GM18505 (cell line): ENCODE data around the gene CABP2.
"Not testable (repeated sequence)": the region's sequence is repeated elsewhere in the genome, so short reads cannot be mapped to it uniquely, and the experiment has no call there.

ENCODE experiments used
- ATAC-seq: cut with Tn5 transposase; IDR thresholded peaks from one replicate; pipeline ENCODE4 v1.9.1; 2021; ENCODE audit not compliant: unreplicated experiment
- POLR2A ChIP-seq: IDR thresholded peaks from 4 replicates; pipeline ENCODE4 v1.6.1; 2011; ENCODE audit warnings: borderline replicate concordance; ENCODE audit not compliant: insufficient read depth, insufficient read length; ENCODE audit errors: extremely low read depth

CABP2 gene

DNA sequence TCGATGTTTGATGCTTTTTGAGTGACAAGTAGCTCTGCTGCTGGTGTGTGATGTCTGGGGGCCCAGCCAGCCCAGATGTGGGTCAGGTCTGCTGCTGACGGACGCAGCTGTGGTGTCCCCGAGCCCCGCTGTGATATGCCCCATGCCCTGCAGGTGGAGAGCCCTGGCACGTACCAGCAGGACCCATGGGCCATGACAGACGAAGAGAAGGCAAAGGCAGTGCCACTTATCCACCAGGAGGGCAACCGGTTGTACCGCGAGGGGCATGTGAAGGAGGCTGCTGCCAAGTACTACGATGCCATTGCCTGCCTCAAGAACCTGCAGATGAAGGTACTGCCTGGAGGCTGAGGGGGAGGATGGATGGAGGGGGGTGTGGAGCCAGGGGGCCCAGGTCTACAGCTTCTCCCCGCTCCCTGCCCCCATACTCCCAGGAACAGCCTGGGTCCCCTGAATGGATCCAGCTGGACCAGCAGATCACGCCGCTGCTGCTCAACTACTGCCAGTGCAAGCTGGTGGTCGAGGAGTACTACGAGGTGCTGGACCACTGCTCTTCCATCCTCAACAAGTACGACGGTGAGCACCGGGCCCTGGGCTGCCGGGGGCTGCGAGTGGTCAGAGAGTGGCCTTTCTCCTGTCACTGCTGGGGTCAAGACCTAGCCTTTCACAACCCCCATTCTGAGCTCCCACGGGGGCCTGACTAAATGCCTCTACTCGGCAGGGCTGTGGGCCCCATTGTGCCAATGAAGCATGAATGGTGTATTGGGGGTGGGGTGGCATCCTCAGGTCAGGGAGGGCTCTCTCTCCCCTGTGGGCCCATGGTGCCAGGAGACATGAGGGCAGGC is 33.1 kb downstream of the CABP2 start:
- no peak for TF ChIP-seq POLR2A
- no peak for ATAC-seq

DNA sequence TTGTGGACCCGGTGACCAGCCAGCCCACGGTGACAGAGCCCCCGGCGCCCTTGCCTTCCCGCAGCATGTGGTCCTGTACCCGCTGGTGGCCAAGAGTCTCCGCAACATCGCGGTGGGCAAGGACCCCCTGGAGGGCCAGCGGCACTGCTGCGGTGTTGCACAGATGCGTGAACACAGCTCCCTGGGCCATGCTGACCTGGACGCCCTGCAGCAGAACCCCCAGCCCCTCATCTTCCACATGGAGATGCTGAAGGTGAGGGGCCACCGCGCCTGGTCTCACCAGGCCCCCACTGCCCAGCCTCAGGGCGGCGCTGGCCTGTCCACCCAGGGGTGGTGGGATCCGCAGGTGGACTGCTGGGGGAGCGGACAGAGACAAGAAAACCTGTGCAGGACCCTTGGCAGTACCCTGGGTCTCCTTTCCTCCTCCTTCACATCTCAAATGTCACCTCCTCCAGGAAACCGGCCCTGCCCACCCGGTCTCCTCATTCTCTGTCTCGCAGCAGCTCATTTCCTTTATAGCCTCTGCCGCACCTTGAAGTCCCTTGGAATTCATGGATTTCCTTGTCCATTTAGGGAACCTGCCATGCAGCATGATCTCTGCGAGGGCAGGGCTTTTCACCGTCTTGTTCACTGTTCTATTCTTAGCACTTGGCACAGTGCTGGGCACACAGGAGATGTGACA is 33.9 kb downstream of the CABP2 start:
- ATAC-seq, result no peak
- no peak for TF ChIP-seq POLR2A

DNA sequence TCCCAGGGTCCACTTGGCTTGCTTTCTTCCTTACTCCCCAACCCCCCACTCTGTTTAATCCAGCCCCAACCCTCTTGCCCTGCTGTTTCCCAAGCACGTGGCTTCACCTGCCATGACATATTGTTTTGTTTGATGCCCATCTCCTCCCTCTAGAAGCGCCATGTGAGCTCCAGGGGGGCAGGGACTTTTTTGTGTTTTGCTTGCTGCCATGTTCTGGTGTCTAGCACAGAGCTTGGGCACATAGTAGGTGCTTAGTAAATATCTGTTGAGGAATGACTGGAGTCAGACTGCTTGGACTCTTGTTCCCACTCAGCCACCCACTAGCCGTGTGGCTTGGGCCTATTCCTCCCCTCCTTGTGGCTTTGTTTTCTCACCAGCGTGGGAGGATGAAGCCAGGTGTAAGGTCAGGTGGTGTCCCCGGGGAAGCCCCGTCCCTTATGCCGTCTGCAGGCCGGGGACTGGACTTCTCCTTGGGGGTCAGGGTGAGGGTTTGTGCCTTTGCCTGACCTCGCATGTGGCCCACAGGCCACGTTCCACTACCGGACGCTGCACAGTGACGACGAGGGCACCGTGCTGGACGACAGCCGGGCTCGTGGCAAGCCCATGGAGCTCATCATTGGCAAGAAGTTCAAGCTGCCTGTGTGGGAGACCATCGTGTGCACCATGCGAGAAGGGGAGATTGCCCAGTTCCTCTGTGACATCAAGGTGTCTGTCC is 36.6 kb downstream of the CABP2 start:
- ATAC-seq, result no peak
- peak; percentile 41 for TF ChIP-seq POLR2A

DNA sequence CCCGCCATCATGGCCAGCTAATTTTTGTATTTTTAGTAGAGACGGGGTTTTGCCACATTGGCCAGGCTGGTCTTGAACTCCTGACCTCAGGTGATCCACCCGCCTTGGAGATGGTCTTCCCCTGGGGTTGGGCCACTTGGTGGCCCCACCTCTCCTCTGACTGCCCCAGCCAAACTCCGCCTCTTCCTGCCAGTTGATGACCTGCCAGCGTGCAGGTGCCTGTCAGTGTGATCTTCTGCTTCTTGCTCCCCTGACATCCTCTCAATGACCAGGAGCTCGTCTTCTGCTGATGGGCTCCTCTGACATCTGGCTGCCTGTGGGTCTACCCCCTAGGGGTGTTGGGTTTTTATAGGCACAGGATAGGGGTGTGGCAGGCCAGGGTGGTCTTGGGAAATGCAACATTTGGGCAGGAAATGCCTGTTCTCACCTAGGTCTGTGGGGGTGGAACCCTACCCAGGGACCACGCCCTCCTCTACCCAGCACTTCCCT is 37.3 kb downstream of the CABP2 start:
- not testable (repeated sequence) for ATAC-seq
- peak; percentile 84 for TF ChIP-seq POLR2A

DNA sequence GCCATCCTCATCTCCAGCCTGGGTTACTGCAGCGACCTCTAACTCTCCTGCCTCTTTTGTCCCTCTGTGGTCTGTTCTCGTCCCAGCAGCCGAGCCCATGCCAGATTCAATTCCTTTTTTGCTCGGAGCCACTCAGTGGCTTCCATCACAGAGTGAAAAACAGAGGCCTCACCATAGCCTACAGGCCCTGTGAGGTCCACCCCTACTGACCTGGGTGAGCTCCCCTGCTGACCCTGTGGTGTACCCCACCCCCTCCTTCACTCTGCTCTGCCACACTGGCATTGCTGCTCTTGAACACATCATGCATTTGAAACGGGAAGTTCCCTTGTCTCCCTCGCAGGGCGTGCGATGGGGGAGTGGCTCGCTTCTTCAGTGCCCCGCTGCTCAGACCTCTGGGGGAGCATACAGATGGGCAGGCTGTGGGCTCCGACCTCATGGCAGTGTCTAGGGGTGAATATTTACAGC is 38.4 kb downstream of the CABP2 start:
- no peak for ATAC-seq
- peak; percentile 24 for TF ChIP-seq POLR2A

DNA sequence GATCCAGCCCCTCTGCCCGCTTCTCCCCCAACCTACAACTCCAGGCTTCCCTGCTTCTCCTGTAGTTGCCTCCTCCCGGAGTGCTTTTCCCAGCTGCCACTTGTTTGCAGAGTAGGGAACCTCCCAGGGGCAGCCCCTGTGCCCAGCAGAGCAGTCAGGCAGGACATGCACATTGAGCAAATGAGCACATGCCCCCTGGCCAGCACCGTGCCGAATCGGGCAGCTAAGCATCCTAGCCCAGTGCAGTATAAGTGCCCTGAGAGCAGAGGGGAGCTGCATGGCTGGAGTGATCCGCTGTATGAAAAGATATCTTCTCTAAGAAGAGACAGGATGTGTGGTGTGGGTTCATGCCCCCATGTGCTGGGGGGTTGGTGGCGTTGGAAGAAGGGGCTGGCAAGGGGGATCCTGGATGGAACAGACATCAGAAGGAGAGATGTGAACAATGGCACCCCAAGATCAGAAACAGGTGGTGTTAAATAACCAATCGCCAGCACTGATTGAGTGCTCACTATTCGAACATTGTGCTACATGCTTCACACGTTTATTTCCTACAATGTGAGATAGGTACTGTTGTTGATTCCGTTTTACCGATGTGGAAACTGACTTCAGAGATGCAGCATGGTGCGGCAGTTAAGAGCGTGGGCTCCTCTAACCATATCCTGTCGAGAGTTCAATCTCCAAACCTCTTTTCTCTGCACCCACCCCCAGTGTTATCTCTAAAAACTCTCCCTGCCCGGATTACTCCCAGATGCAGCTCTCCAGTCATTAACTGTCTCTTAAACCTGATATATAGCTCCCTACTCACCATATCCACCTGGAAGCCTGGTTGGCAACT is 39.2 kb downstream of the CABP2 start:
- no peak for ATAC-seq
- peak; percentile 10 for TF ChIP-seq POLR2A

DNA sequence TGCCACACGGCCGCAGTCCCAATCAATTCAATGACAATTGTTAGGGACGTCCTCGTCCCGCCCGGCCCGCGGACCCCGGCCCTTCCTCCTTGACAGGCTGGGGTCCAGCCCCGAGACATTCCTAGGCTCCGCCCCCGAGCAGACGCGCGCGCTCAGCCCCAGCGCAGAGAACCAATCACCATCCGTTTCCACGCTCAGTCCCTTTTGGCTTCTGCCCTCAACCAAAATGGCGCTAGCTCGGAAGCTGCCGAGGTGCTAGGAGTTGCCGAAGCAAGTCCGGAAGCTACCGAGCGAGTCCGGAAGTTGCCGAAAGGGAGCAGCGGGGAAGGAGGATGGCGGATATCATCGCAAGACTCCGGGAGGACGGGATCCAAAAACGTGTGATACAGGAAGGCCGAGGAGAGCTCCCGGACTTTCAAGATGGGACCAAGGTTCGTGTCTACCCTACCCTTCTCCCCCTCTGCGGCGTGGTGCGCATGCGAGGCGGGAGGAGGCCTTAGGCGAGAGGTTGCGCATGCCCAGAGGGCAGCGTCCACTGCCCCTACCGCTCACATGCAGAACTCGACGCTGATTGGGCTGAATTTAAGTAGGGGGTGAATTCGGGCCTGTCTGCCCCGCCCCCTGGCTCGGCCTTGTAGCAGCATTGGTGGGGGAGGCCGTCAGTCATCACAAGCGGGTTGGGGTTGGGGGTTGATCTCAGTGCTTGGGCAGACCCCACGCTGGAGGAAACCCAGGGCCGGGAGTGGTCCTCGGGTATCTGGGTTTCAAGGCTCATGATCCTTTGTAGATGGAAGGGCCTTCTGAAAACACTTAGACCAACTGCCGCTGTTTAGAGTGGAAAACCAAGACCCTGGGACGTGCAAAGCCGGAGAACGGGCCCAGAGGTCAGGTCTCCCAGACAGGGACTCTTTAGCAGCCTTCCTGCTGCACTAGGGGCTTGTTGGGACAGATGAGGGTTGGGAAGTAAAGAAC is 40.1 kb downstream of the CABP2 start, which contains the start of gene AIP:
Gene AIP (plus strand): TSS at position 200 of the 972 bp plus-strand sequence. CDS start 133 bp downstream, at position 333.
- peak; percentile 74 for TF ChIP-seq POLR2A
- ATAC-seq, result peak; percentile 63

DNA sequence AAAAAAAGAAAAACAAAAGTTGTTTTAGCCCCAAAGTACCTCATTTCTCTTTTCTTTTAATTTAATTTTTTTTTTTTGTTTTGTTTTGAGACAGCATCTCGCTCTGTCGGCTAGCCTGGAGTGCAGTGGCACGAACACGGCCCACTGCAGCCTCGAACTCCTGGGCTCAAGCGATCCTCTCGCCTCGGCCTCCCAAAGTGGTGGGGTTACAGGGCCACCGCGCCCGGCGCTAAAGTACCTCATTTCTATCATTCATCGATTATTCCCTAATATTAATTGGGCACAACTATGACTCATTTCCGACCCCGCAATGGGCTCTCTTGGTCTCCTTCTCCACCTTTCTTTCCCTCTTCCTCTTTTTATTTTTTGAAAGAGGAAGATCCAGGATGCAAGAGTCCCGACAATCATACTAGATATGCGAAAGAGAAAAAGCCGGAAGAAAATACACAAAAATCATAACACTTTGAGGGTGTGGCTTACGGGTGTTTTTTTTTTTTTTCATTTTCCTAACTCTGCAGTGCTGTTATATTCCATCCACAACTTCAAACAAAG is 40.9 kb downstream of the CABP2 start:
- ATAC-seq, result no peak
- no peak for TF ChIP-seq POLR2A

DNA sequence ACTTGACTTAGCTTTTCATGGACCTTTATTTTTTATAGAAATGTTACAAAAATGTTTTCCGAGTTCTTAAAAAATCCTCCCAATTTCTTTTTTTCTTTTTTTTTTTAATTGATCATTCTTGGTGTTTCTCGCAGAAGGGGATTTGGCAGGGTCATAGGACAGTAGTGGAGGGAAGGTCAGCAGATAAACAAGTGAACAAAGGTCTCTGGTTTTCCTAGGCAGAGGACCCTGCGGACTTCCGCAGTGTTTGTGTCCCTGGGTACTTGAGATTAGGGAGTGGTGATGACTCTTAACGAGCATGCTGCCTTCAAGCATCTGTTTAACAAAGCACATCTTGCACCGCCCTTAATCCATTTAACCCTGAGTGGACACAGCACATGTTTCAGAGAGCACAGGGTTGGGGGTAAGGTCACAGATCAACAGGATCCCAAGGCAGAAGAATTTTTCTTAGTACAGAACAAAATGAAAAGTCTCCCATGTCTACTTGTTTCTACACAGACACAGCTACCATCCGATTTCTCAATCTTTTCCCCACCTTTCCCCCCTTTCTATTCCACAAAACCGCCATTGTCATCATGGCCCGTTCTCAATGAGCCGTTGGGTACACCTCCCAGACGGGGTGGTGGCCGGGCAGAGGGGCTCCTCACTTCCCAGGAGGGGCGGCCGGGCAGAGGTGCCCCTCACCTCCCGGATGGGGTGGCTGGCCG is 45.7 kb downstream of the CABP2 start:
- ATAC-seq, result not testable (repeated sequence)

DNA sequence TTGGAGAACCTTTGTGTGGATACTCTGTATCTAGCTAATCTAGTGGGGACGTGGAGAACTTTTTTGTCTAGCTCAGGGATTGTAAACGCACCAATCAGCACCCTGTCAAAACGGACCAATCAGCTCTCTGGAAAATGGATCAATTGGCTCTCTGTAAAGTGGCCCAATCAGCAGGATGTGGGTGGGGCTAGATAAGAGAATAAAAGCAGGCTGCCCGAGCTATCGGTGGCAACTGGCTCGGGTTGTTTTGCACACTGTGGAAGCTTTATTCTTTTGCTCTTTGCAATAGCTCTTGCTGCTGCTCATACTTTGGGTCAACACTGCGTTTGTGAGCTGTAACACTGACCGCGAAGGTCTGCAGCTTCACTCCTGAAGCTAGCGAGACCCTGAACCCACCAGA is 46.6 kb downstream of the CABP2 start:
- not testable (repeated sequence) for ATAC-seq

DNA sequence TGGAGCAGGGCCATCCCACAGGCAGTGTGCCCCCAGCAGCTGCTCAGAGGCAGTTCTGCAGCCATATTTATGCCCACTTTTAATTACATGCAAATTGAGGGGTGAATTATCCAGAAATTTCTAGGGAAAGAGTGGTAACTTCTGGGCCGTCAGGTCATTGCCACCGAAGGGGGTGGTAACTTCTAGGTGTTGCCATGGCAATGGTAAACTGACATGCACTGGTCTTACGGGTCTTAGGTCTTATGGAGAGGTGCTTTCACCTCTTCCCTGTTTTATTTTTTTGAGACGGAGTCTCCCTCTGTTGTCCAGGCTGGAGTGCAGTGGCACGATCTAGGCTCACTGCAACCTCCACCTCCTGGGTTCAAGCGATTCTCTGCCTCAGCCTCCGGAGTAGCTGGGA is 50.4 kb downstream of the CABP2 start:
- no peak for TF ChIP-seq POLR2A
- ATAC-seq, result no peak

DNA sequence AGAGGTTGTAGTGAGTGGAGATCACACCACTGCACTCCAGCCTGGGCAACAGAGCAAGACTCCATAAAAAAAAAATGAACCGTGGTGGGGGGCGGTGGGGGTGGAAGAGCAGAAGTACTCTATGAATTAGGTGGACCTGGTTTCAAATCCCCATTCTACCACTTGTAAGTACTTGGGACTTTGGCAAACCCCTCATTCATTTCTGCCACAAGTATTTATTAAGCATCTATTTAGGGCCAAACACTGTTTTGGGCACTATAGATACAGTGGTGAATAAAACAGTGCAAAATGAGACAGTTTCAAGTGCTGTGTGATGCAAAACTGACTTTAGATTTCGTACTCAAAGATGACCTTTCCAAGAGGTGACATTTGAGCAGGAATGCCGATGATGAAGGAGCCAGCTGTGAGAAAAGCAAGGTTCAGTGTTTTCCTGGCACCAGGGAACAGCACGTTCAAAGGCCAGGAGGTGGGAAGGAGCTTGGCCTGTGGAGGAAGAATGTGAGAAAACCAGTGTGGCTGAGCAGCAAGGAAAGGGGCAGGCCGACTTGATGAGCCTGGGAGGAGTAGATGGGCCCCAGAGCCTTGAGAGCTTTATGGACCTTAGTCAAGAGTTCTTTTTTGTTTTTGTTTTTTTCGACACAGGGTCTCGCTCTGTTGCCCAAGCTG is 52.8 kb downstream of the CABP2 start:
- TF ChIP-seq POLR2A, result no peak
- no peak for ATAC-seq
